ENCODE results near the gene NHS. TPM values are rescaled to one million over a fixed set of nuclear protein-coding genes. Genes with fewer than 3 reads are reported as not detected.

The NHS gene
- total RNA-seq, 1 donor from 2014 or later = 0.51 TPM

DNA sequence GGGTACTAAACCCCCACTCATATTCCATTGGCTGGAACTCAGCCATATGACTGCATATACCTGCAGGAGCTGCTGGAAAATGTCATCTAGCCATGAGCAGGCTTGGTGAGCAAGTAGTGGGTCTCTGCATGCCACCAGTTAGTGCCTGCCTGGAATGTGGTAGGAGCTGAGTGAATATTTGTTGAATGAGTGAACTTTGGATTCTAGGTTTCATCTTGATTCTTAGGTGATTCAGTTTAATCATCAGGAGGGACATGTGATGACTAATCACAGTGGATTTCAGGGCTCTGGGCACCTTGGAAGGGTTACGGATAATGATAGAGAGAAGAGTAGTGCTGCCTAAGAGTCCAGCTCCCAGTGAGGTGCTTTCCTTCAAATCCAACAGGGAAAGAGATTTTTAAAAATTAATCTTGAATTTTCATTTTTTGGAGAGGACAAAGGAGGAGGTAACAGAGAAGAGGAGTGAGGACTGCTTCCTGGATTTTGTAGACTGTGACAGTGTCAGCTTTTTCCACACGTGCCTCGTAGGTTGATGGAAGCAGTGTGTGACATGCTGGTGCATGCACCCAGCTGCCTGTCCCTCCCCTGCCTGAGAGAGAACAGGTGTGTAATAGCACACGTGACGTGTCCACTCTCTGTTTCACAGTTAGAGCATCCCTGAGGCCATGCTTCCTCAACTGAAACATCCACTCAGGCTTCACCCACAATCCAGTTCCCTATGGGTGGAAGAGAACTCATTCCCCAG lies 30.4 kb downstream of the NHS start:
- DNase-seq (ENCODE audit: low read depth) = no peak

DNA sequence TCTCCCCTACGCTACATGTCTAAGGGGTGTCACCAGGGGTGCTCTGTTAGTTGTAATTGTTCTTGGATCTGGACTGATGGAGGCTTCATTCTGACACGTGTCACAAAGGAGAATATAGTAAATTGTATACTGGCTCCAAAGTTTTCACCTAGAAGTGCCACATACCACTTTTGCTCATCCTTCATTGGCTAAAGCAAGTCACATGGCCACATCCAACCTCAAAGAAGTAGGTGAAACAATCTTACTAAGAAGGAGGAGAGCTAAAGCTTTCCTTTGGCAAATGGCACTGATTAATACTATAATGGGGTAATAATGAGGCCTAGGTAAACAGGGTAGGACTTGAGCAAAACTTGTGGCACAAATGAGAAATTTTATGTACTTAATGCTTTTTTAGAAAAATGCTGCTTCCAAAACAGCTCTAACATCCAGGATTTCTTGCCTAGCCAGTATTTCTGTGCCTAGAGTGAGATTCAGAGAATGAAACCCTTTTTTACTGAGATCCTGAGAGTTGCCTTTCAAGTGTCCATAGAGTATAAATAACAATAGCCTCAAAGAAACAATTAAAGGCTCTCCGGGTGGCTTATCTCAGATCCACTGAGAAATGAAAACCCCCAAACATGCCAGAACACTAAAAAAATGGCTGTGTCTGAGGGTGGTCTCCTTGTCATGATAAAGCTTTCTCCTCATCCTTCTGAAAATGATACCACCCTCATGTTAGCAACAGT lies 34.7 kb downstream of the NHS start:
- no peak for DNase-seq (ENCODE audit: low read depth)

DNA sequence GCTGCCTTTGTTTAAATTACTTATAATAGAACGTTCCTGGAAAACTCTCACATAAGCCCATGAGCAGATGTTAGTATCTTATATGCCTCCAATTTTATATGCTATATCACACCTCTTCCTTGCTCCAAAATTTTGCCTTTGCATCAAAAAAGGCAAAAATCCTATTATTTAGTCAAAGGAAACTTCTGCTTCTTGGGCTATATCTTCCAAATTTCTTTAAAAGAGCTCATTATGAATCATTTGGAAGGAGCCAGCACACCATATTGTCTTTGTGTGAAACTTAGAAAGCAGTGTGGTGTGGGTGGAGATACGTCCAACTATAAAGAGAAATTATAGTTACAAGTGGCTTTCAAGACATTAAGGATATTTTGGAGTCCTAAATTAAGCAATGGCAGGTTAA lies 35.7 kb downstream of the NHS start:
- DNase-seq (ENCODE audit: low read depth) = no peak

DNA sequence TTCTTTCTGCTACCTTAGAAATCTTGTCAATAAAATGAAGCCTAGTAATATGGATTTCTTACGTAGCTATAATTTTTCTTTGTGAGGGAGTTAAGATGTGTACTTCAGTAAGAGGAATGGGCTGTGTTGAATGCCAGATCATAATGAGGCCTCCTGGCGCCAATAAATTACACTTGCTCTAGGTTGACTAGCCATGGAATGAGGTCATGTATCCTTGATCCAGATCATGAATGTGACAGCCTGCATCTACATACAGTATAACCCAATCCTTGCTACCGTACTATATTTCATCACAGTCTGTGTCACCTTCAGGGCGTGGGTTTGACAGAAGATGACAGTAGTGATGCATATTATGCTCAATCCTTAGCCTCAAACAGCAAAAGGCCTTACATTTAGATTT lies 36.2 kb downstream of the NHS start:
- no peak for DNase-seq (ENCODE audit: low read depth)

DNA sequence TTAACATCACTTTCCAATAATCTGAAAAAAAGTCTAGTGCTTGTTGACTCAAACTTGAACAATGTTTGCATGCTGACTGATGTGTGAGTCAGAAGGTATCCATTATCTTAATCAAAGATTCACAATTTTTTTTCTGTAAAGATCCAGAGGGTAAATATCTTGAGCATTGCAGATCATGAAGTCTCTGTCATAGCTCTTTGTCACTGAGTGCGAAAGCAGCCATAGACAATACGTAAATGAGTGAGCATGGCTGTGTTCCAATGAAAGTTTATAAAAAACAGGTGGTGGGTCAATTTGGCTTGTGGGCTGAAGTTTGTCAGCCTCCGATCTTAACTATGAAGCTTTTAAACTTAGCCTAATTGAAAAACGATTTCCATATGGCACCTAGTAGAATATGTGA lies 37.7 kb downstream of the NHS start:
- DNase-seq (ENCODE audit: low read depth) = peak; percentile 22

GRCh38 chrX:17413228-17413627 lies 38.2 kb downstream of the NHS start:
- DNase-seq (ENCODE audit: low read depth) = peak; percentile 17

- no peak for DNase-seq (ENCODE audit: low read depth)
Observed at GRCh38 chrX:17414027-17414658, 39.1 kb downstream of the NHS start.

DNA sequence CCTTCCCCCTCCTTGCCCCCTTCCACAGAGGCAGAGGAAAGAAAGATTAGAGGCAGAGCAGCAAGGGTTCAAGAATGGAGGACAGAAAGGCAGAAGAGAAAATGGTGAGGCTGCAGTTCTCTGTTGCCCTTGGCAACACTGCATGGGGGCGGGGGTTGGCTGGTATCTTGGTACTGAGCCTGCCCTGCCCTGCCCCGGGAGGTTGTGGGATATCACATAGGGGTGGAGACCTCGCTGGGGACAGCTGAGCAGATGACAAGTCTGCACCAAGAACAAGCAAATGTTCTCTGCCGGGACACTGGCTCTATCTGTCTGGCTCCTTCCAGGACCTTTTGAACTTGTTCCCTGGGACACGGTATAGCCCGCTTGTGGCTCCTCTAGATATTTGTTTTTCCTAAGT lies 39.8 kb downstream of the NHS start:
- peak; percentile 40 for DNase-seq (ENCODE audit: low read depth)

DNA sequence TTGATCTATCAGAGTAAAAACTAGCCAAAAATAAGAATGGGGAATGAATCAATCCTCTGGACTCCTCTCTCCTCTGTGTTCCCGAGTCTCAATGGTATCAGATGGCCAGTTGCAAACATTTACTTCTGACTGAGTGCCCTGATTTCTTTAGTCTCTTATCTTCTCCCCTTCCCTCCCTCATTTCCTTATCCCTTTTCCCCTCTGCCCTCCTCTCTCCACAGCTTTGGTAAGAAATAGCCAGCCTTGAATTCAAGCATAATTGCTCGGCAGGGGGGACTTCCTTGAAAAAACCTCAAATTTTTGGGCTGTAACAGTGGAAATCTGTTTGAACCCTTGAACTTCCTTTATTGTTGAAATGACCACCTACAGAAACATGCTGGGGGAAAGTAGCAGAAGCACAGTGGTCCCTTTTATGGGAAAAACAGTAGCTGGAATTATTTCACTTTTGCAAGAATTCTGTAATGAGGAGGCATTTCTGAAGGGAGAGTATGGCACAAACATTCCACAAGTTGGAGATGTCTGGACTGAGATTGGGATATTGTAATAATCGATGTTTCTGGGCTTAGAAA lies 40.3 kb downstream of the NHS start:
- no peak for DNase-seq (ENCODE audit: low read depth)

DNA sequence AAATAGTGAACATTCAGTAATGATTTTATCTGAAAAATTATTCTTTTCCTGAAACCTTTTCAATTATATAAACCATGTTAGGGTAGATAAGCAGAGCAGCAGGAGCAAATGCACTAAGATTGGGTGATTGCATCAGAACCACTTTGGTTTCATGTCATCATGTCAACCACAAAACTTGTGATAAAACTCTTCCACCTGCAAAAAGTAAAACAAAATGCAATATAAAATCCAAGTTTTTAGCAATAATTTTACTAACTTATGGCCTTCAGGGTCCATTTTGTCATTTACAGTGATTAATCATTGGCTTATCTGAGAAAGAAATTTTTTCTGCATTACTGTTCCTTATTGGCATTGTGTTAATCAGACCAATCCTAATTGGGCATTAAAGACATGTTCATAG lies 42.4 kb downstream of the NHS start:
- no peak for DNase-seq (ENCODE audit: low read depth)

DNA sequence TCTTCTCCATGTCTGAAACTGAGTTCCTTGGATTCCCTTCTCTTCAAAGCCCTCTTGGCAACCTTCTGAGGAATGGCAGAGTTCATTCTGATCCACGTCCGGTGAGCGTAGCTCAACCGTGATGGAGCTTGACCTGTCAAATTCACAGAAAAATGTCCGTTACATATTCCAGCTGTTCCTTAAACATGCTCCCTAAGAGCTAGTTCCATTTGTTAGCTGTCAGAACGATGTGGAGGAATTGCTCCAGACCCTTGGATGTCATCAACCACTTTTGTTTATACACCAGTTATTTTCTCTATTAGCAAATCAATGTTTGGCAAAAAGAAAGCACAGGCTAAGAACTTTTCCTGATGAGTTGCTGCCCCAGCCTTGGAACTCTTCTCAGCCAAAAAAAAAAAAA lies 50.1 kb downstream of the NHS start:
- no peak for DNase-seq (ENCODE audit: low read depth)

- no peak for DNase-seq (ENCODE audit: low read depth)
Observed at GRCh38 chrX:17425551-17425950, 50.6 kb downstream of the NHS start.

- no peak for DNase-seq (ENCODE audit: low read depth)
Observed at GRCh38 chrX:17431171-17431570, 56.2 kb downstream of the NHS start.

- DNase-seq (ENCODE audit: low read depth) = no peak
Observed at GRCh38 chrX:17432158-17432557, 57.2 kb downstream of the NHS start.

- no peak for DNase-seq (ENCODE audit: low read depth)
Observed at GRCh38 chrX:17433965-17434364, 59.0 kb downstream of the NHS start.

DNA sequence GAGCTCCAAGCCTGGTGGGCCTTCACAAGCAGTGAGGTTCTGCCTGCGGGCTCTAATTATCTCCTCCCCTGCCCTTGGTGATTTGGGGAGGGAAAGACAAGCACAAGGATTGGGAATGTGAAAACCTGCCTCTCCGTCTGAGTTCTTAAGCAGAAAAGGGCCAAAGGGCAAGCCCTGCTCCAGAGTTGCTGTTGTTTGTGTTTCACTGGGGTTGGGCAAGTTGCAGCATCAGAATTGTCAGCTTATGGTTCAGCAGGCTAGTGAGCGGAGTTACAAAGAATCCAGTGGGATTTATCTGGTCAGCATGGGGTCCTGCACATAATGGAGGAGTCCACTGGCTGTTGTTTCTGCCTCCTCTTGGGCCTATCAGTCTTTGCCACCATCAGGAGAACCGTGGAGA lies 60.5 kb downstream of the NHS start:
- DNase-seq (ENCODE audit: low read depth) = no peak

DNA sequence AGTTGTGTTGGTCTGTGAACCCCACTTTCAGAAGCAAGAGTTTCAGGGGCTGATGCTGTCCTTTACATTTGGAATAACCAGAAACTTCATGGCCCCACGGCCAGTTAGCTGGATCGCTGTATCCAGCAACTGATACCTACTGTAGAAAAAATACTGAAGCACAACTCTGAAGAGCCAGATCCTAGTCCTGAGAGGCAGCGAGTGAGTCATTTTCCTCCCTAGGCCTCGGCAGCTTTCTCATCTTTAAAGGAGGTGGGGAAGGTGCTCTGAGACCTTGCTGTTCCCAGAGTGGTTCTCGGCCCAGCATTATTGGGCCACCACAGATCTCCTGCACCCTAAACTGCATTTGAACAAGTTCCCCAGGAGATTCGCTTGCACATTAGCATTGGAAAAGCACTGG lies 63.2 kb downstream of the NHS start:
- no peak for DNase-seq (ENCODE audit: low read depth)

DNA sequence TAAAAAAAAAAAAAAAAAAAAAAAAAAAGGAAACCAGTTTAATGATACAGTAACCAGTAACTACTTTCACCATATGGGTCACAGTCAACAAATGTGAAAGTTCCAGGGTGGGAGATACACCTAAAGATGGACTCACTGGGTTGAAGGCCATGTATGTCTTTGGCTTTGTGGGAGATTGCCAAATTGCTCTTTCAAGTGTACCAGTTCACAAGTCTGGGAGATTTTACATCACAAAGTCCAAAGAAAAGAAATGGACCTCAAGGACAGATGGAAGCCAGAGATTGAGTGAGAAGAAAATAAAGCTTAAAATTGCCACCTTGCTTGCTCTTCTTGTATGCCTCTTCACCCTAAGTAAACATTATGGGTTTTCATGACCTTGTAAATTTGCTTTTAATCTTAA lies 65.3 kb downstream of the NHS start:
- DNase-seq (ENCODE audit: low read depth) = no peak

DNA sequence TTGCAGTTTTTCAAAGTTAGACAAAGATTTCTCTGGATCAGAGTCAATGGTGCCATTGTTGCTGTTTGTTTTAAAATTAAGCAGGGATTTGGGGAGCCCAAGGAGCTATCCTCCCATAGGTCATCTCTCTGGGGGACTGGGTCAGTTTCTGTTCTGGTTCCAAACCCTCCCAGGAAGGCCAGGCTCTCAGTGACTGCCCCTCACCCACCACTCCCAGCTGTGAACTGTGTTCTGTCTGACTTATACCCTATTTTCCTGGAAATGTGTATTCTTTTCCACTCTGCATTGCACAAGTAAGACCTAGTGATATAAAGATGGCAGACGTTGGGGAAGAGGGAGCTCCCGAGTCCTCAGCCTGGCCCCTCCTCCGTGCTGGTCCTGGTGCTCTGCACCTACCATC lies 65.8 kb downstream of the NHS start:
- no peak for DNase-seq (ENCODE audit: low read depth)

GRCh38 chrX:17441965-17442364 lies 67.0 kb downstream of the NHS start:
- no peak for DNase-seq (ENCODE audit: low read depth)

- no peak for DNase-seq (ENCODE audit: low read depth)
Observed at GRCh38 chrX:17442898-17443297, 67.9 kb downstream of the NHS start.

DNA sequence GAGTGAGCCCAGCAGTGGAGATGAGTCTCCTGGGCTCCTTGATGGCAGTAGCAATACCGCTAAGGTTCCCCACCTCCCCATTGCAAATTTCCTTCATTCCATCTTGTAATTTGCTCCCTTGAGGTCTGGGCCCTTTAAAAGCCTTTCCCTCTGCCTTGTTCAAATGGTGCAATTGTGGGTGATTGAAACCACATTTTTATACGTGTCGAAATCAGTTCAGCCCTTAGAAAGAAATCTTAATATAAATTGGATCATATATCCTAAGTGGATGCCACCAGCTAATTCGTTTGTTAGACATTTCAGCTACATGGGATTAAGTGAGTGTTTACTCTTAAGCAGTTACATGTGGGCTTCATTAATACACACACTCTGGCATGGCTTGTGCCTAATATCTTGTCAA lies 68.6 kb downstream of the NHS start:
- DNase-seq (ENCODE audit: low read depth) = no peak
